HEK293 (cell line): ENCODE results near the gene S100A1.

Experiments used
- ELK4 ChIP-seq: IDR thresholded peaks from 2 replicates; pipeline ENCODE4 v1.6.1; 2011; ENCODE audit warnings: mild to moderate bottlenecking, low read depth, low read length, borderline replicate concordance
- INSM2 ChIP-seq: fragments of 450-650 bp; formaldehyde crosslinking; IDR thresholded peaks from 2 replicates; pipeline ENCODE4 v1.5.1; 2016; ENCODE audit warnings: missing biosample characterization, missing genetic modification characterization
- KLF10 ChIP-seq: fragments of 450-650 bp; IDR thresholded peaks from 2 replicates; pipeline ENCODE4 v1.5.1; 2018; ENCODE audit warnings: missing biosample characterization, mild to moderate bottlenecking, missing genetic modification characterization
- KLF17 ChIP-seq: fragments of 450-650 bp; formaldehyde crosslinking; IDR thresholded peaks from 2 replicates; pipeline ENCODE4 v1.5.1; 2016; ENCODE audit warnings: missing biosample characterization, missing genetic modification characterization
- PATZ1 ChIP-seq: fragments of 450-650 bp; formaldehyde crosslinking; IDR thresholded peaks from 2 replicates; pipeline ENCODE4 v1.5.1; 2016; ENCODE audit warnings: missing biosample characterization, missing genetic modification characterization
- PRDM4 ChIP-seq: fragments of 450-650 bp; formaldehyde crosslinking; IDR thresholded peaks from 2 replicates; pipeline ENCODE4 v1.5.1; 2017; ENCODE audit warnings: missing biosample characterization, missing genetic modification characterization
- REPIN1 ChIP-seq: fragments of 450-650 bp; formaldehyde crosslinking; IDR thresholded peaks from 2 replicates; pipeline ENCODE4 v1.5.1; 2017; ENCODE audit warnings: missing biosample characterization, missing genetic modification characterization, low read depth
- ZEB2 ChIP-seq: fragments of 450-650 bp; formaldehyde crosslinking; IDR thresholded peaks from 2 replicates; pipeline ENCODE4 v1.5.1; 2016; ENCODE audit warnings: missing biosample characterization, missing genetic modification characterization
- ZFHX2 ChIP-seq: fragments of 450-650 bp; formaldehyde crosslinking; conservative IDR thresholded peaks from 2 replicates; pipeline ENCODE4 v1.5.1; 2016; ENCODE audit warnings: missing biosample characterization, missing genetic modification characterization
- ZFP3 ChIP-seq: fragments of 450-650 bp; formaldehyde crosslinking; IDR thresholded peaks from 2 replicates; pipeline ENCODE4 v1.5.1; 2016; ENCODE audit warnings: low read depth, missing biosample characterization, missing genetic modification characterization
- ZFP37 ChIP-seq: fragments of 450-650 bp; formaldehyde crosslinking; IDR thresholded peaks from 2 replicates; pipeline ENCODE4 v1.5.1; 2016; ENCODE audit warnings: missing biosample characterization, missing genetic modification characterization
- ZFP69B ChIP-seq: fragments of 450-650 bp; formaldehyde crosslinking; IDR thresholded peaks from 2 replicates; pipeline ENCODE4 v1.5.1; 2016; ENCODE audit warnings: missing biosample characterization, missing genetic modification characterization
- ZIC2 ChIP-seq: fragments of 450-650 bp; formaldehyde crosslinking; IDR thresholded peaks from 2 replicates; pipeline ENCODE4 v1.5.1; 2016; ENCODE audit warnings: missing biosample characterization, missing genetic modification characterization
- ZNF10 ChIP-seq: fragments of 450-650 bp; formaldehyde crosslinking; IDR thresholded peaks from 2 replicates; pipeline ENCODE4 v1.5.1; 2017; ENCODE audit warnings: missing biosample characterization, missing genetic modification characterization
- ZNF157 ChIP-seq: fragments of 450-650 bp; formaldehyde crosslinking; IDR thresholded peaks from 2 replicates; pipeline ENCODE4 v1.5.1; 2016; ENCODE audit warnings: missing biosample characterization, missing genetic modification characterization
- ZNF202 ChIP-seq: fragments of 450-650 bp; formaldehyde crosslinking; IDR thresholded peaks from 2 replicates; pipeline ENCODE4 v1.5.1; 2016; ENCODE audit warnings: missing biosample characterization, missing genetic modification characterization, borderline replicate concordance
- ZNF23 ChIP-seq: fragments of 450-650 bp; formaldehyde crosslinking; IDR thresholded peaks from 2 replicates; pipeline ENCODE4 v1.5.1; 2016; ENCODE audit warnings: missing biosample characterization, missing genetic modification characterization, borderline replicate concordance
- ZNF354C ChIP-seq: fragments of 450-650 bp; formaldehyde crosslinking; IDR thresholded peaks from 2 replicates; pipeline ENCODE4 v1.5.1; 2016; ENCODE audit warnings: missing biosample characterization, missing genetic modification characterization, low read depth, borderline replicate concordance
- ZNF362 ChIP-seq: fragments of 450-650 bp; formaldehyde crosslinking; IDR thresholded peaks from 2 replicates; pipeline ENCODE4 v1.5.1; 2016; ENCODE audit warnings: missing biosample characterization, missing genetic modification characterization
- ZNF416 ChIP-seq: fragments of 450-650 bp; formaldehyde crosslinking; IDR thresholded peaks from 2 replicates; pipeline ENCODE4 v1.5.1; 2016; ENCODE audit warnings: missing biosample characterization, missing genetic modification characterization
- ZNF423 ChIP-seq: fragments of 450-650 bp; formaldehyde crosslinking; IDR thresholded peaks from 2 replicates; pipeline ENCODE4 v1.5.1; 2016; ENCODE audit warnings: missing biosample characterization, missing genetic modification characterization
- ZNF473 ChIP-seq: fragments of 450-650 bp; formaldehyde crosslinking; IDR thresholded peaks from 2 replicates; pipeline ENCODE4 v1.5.1; 2017; ENCODE audit warnings: missing biosample characterization, missing genetic modification characterization
- ZNF48 ChIP-seq: fragments of 450-650 bp; formaldehyde crosslinking; IDR thresholded peaks from 2 replicates; pipeline ENCODE4 v1.5.1; 2016; ENCODE audit warnings: missing biosample characterization, missing genetic modification characterization
- ZNF521 ChIP-seq: fragments of 450-650 bp; formaldehyde crosslinking; IDR thresholded peaks from 2 replicates; pipeline ENCODE4 v1.5.1; 2017; ENCODE audit warnings: missing biosample characterization, mild to moderate bottlenecking, missing genetic modification characterization
- ZNF544 ChIP-seq: fragments of 450-650 bp; formaldehyde crosslinking; IDR thresholded peaks from 2 replicates; pipeline ENCODE4 v1.5.0; 2017; ENCODE audit warnings: missing biosample characterization, missing genetic modification characterization
- ZNF555 ChIP-seq: fragments of 450-650 bp; formaldehyde crosslinking; conservative IDR thresholded peaks from 2 replicates; pipeline ENCODE4 v1.5.1; 2017; ENCODE audit warnings: missing biosample characterization, mild to moderate bottlenecking, missing genetic modification characterization, inconsistent platforms
- ZNF558 ChIP-seq: fragments of 450-650 bp; formaldehyde crosslinking; IDR thresholded peaks from 2 replicates; pipeline ENCODE4 v1.5.1; 2016; ENCODE audit warnings: missing biosample characterization, missing genetic modification characterization
- ZNF768 ChIP-seq: fragments of 450-650 bp; formaldehyde crosslinking; IDR thresholded peaks from 2 replicates; pipeline ENCODE4 v1.5.1; 2018; ENCODE audit warnings: missing biosample characterization, mild to moderate bottlenecking, missing genetic modification characterization
- ZNF792 ChIP-seq: fragments of 450-650 bp; formaldehyde crosslinking; IDR thresholded peaks from 2 replicates; pipeline ENCODE4 v1.5.1; 2016; ENCODE audit warnings: missing biosample characterization, missing genetic modification characterization
- ZNF837 ChIP-seq: fragments of 450-650 bp; formaldehyde crosslinking; IDR thresholded peaks from 2 replicates; pipeline ENCODE4 v1.5.1; 2016; ENCODE audit warnings: missing biosample characterization, missing genetic modification characterization
- ZXDB ChIP-seq: fragments of 450-650 bp; formaldehyde crosslinking; IDR thresholded peaks from 2 replicates; pipeline ENCODE4 v1.5.1; 2016; ENCODE audit warnings: missing biosample characterization, missing genetic modification characterization

S100A1 gene

GRCh38 chr1:153633754-153634665 is 5.8 kb downstream of the S100A1 start, which contains the start of gene CHTOP (continued):
- peak; percentile 79 for TF ChIP-seq PATZ1 (tag by site-specific recombination)
- TF ChIP-seq ZNF202 (tag by site-specific recombination), result no peak
- peak; percentile 77 for TF ChIP-seq INSM2
- TF ChIP-seq ZNF362 (tag by site-specific recombination), result no peak
- TF ChIP-seq ZNF423 (tag by site-specific recombination), result peak; percentile 37; the same call in 1 of the 2 replicates
- no peak for TF ChIP-seq ZNF23
- TF ChIP-seq ZFHX2 (tag by site-specific recombination), result peak; percentile 62; the same call in 1 of the 2 replicates
- no peak for TF ChIP-seq ZNF157 (tag by site-specific recombination)
- TF ChIP-seq ELK4, result no peak
- no peak for TF ChIP-seq ZNF521
- peak; percentile 42 for TF ChIP-seq ZIC2
- TF ChIP-seq ZXDB (tag by site-specific recombination), result peak; percentile 91
- no peak for TF ChIP-seq ZNF48 (tag by site-specific recombination)
- TF ChIP-seq ZNF792 (tag by site-specific recombination), result peak; percentile 65; the same call in 1 of the 2 replicates
- TF ChIP-seq ZNF768 (tag by site-specific recombination), result no peak; the same call in 1 of the 2 replicates
- no peak for TF ChIP-seq ZNF354C (tag by site-specific recombination)
- peak; percentile 84 for TF ChIP-seq KLF17 (tag by site-specific recombination)
- TF ChIP-seq ZFP37 (tag by site-specific recombination), result peak; percentile 93
- no peak for TF ChIP-seq ZNF473 (tag by site-specific recombination)
- peak; percentile 85 for TF ChIP-seq ZFP69B (tag by site-specific recombination)
- TF ChIP-seq ZNF10 (tag by site-specific recombination), result no peak; the same call in 1 of the 2 replicates
- TF ChIP-seq ZEB2 (tag by site-specific recombination), result peak; percentile 97
- TF ChIP-seq ZNF544 (tag by site-specific recombination), result no peak
- no peak for TF ChIP-seq ZNF555
- 0 out of 2 replicates have a peak, but pooled peaks have one; percentile 28 for TF ChIP-seq REPIN1 (tag by site-specific recombination)
- 0 out of 2 replicates have a peak, but pooled peaks have one; percentile 13 for TF ChIP-seq PRDM4
- no peak for TF ChIP-seq ZFP3 (tag by site-specific recombination)
- TF ChIP-seq ZNF837 (tag by site-specific recombination), result no peak
- no peak for TF ChIP-seq ZNF416 (tag by site-specific recombination)
- TF ChIP-seq ZNF558 (tag by site-specific recombination), result no peak
- TF ChIP-seq KLF10 (tag by site-specific recombination), result peak; percentile 77
